ENCODE results near the gene RPL31. TPM values are rescaled to one million over a fixed set of nuclear protein-coding genes. Genes with fewer than 3 reads are reported as not detected.

RPL31 gene
- total RNA-seq, 2 donors from 2014 or later: 870 to 899 TPM

GRCh38 chr2:100990166-100990565 is 11.9 kb upstream of the RPL31 start:
- no peak for DNase-seq
- ATAC-seq: no peak
- intact Hi-C loops (cut with DNase I): no loop called here

GRCh38 chr2:100990650-100991403 is 11.3 kb upstream of the RPL31 start:
- ATAC-seq (no peak), DNase-seq (no peak)
- intact Hi-C loops (cut with DNase I): no loop called here

GRCh38 chr2:100991404-100991773 is 10.7 kb upstream of the RPL31 start:
- DNase-seq: no peak
- intact Hi-C loops (cut with DNase I): no loop called here
- no peak for ATAC-seq

- no peak for DNase-seq
- no peak for ATAC-seq
- intact Hi-C loops (cut with DNase I): no loop called here
Observed at GRCh38 chr2:100992262-100992661, 9.8 kb upstream of the RPL31 start.

GRCh38 chr2:100993294-100993693 is 8.8 kb upstream of the RPL31 start:
- ATAC-seq: no peak
- DNase-seq: no peak
- intact Hi-C loops (cut with DNase I): no loop called here

- intact Hi-C loops (cut with DNase I): no loop called here
- ATAC-seq (no peak), DNase-seq (no peak)
Observed at GRCh38 chr2:100995309-100996075, 6.6 kb upstream of the RPL31 start.

GRCh38 chr2:100997509-100998234 is 4.4 kb upstream of the RPL31 start:
- ATAC-seq (no peak), DNase-seq (no peak)
- intact Hi-C loops (cut with DNase I): no loop called here

- intact Hi-C loops (cut with DNase I): no loop called here
- DNase-seq (no peak), ATAC-seq (no peak)
Observed at GRCh38 chr2:100998235-100998573, 3.9 kb upstream of the RPL31 start.

- DNase-seq: no peak
- no peak for ATAC-seq
- intact Hi-C loops (cut with DNase I): no loop called here
Observed at GRCh38 chr2:100999995-101000394, 2.1 kb upstream of the RPL31 start.

GRCh38 chr2:101002562-101003277 is 631 bp downstream of the RPL31 start:
- intact Hi-C loops (cut with DNase I): no loop called here
- ATAC-seq: peak; percentile 4

GRCh38 chr2:101003278-101003775 is 1.2 kb downstream of the RPL31 start:
- ATAC-seq: no peak
- intact Hi-C loops (cut with DNase I): no loop called here
- no peak for DNase-seq

More at GRCh38 chr2:101002562-101003277, 631 bp downstream of the RPL31 start:
- no peak for DNase-seq

- no peak for ATAC-seq
- intact Hi-C loops (cut with DNase I): no loop called here
- DNase-seq: no peak
Observed at GRCh38 chr2:101004620-101005325, 2.7 kb downstream of the RPL31 start.

GRCh38 chr2:101006065-101006715 is 4.1 kb downstream of the RPL31 start:
- intact Hi-C loops (cut with DNase I): no loop called here
- ATAC-seq (no peak), DNase-seq (no peak)

GRCh38 chr2:101007415-101008345 is 5.6 kb downstream of the RPL31 start:
- DNase-seq: no peak
- intact Hi-C loops (cut with DNase I): no loop called here

GRCh38 chr2:101011152-101011551 is 9.1 kb downstream of the RPL31 start:
- DNase-seq (no peak), ATAC-seq (no peak)
- intact Hi-C loops (cut with DNase I): loop anchor here in 1 of 2 donors (5.0 kb wide), 1 partner anchor 141 kb away; the partner anchor contains the start of gene TBC1D8

More at GRCh38 chr2:101007415-101008345, 5.6 kb downstream of the RPL31 start:
- no peak for ATAC-seq

GRCh38 chr2:101012054-101012705 is 10.1 kb downstream of the RPL31 start:
- intact Hi-C loops (cut with DNase I): loop anchor here (2.0 to 5.0 kb wide), 3 partner anchors 140 to 193 kb away; partner anchors contain the start of gene TBC1D8 (in 1 of the 2)
- no peak for ATAC-seq

More at GRCh38 chr2:101012054-101012705, 10.1 kb downstream of the RPL31 start:
- DNase-seq: no peak
